Ishikawa (cell line): ENCODE results near the gene MOB3B.

ENCODE experiments used
- CEBPB ChIP-seq: IDR thresholded peaks from 2 replicates; pipeline ENCODE4 v1.6.1; 2012
- CREB1 ChIP-seq: IDR thresholded peaks from 2 replicates; pipeline ENCODE4 v1.6.1; 2012; ENCODE audit warnings: low read depth
- EGR1 ChIP-seq: IDR thresholded peaks from 2 replicates; pipeline ENCODE4 v1.6.1; 2012
- EP300 ChIP-seq: IDR thresholded peaks from 2 replicates; pipeline ENCODE4 v1.6.1; 2012; ENCODE audit warnings: borderline replicate concordance
- FOXM1 ChIP-seq: IDR thresholded peaks from 2 replicates; pipeline ENCODE4 v1.6.1; 2012; ENCODE audit warnings: low read depth, borderline replicate concordance
- NFIC ChIP-seq: IDR thresholded peaks from 2 replicates; pipeline ENCODE4 v1.6.1; 2012
- RAD21 ChIP-seq: IDR thresholded peaks from 2 replicates; pipeline ENCODE4 v1.6.1; 2012; ENCODE audit warnings: low read depth
- REST ChIP-seq: IDR thresholded peaks from 2 replicates; pipeline ENCODE4 v1.6.1; 2012; ENCODE audit warnings: low read depth, mild to moderate bottlenecking
- TAF1 ChIP-seq: IDR thresholded peaks from 2 replicates; pipeline ENCODE4 v1.6.1; 2012; ENCODE audit warnings: low read depth, mild to moderate bottlenecking
- TCF12 ChIP-seq: IDR thresholded peaks from 2 replicates; pipeline ENCODE4 v1.6.1; 2012; ENCODE audit warnings: low read depth
- TEAD4 ChIP-seq: IDR thresholded peaks from 2 replicates; pipeline ENCODE4 v1.6.1; 2012
- YY1 ChIP-seq: IDR thresholded peaks from 2 replicates; pipeline ENCODE4 v1.6.1; 2012; ENCODE audit warnings: low read depth
- ZBTB7A ChIP-seq: IDR thresholded peaks from 2 replicates; pipeline ENCODE4 v1.6.1; 2012; ENCODE audit warnings: low read depth
- TF ChIP-seq, protein P1 (sequence below): IDR thresholded peaks from 2 replicates; pipeline ENCODE4 v1.6.1; 2012
- TF ChIP-seq, protein P2 (sequence below): IDR thresholded peaks from 2 replicates; pipeline ENCODE4 v1.6.1; 2012

MOB3B gene

DNA sequence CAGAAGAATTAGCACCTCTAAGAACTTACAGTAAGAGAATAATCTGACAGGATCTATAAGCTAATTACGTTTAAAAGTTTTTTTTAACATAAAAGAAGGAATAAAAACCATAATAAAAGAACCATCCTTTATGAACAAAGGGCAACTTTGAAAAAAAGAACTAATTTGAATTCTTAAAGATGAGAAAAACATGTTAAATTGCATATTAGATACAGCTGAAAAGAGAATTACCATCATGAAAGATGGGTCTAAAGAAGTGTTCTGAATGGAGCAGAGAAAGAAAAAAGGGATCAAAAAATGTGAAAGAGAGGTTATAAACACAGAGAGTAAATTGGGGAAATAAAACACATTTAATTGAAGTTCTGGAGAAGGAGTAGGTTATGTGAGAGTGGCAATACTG lies 51.3 kb downstream of the MOB3B start:
- TF ChIP-seq EGR1 (no peak), NFIC (no peak)

DNA sequence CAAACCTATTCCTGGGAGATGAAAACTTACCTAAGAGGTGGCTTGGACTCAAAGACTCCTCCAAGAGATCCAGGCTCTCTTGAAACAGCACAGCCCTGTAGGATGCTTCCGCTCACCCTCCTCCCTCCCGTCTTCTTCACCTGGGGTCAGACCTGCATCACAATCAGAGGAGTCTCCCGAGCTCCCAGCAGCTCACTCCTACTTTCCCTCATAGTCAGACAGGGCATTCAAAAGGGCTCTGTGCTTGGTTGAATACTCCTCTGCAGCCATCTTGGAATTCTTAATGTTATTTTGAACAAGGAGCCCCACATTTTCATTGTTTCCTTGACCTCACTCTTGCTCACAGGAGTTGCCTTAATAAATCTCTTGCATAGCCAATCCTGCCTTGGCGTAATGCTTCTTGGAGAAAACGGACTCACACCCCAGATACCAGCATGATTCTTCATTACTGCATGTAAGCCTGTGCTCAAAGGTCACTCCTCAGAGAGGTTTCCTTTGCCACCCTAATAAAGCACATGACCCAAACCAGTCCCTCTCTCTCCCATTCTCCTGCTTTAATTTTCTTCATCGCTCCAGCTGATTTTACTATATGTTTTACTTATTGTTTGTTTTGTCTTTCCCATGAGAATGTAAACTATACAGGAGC lies 52.6 kb downstream of the MOB3B start:
- TF ChIP-seq TEAD4 (no peak), ZBTB7A (no peak), REST (no peak), CREB1 (no peak), YY1 (no peak), EP300 (no peak), TCF12 (no peak), EGR1 (no peak), TAF1 (no peak), FOXM1 (no peak)
- TF ChIP-seq, protein P1, sequence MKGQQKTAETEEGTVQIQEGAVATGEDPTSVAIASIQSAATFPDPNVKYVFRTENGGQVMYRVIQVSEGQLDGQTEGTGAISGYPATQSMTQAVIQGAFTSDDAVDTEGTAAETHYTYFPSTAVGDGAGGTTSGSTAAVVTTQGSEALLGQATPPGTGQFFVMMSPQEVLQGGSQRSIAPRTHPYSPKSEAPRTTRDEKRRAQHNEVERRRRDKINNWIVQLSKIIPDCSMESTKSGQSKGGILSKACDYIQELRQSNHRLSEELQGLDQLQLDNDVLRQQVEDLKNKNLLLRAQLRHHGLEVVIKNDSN = no peak

GRCh38 chr9:27475057-27475595 lies 54.5 kb downstream of the MOB3B start:
- TF ChIP-seq TAF1 (no peak), CREB1 (no peak), TEAD4 (no peak), EP300 (no peak)

- TF ChIP-seq CEBPB = no peak
- TF ChIP-seq EP300 = no peak
- TF ChIP-seq, protein P1 = no peak
- no peak for TF ChIP-seq EGR1
- no peak for TF ChIP-seq TAF1
- no peak for TF ChIP-seq NFIC
- TF ChIP-seq TEAD4 = no peak
These were observed 55.3 kb downstream of the MOB3B start for GRCh38 chr9:27474305-27474704.

- TF ChIP-seq CREB1 = no peak
- TF ChIP-seq NFIC = no peak
- TF ChIP-seq TEAD4 = no peak
- no peak for TF ChIP-seq TAF1
- no peak for TF ChIP-seq EP300
- no peak for TF ChIP-seq REST
- no peak for TF ChIP-seq ZBTB7A
- TF ChIP-seq EGR1 = no peak
- TF ChIP-seq, protein P2, sequence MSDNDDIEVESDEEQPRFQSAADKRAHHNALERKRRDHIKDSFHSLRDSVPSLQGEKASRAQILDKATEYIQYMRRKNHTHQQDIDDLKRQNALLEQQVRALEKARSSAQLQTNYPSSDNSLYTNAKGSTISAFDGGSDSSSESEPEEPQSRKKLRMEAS = no peak
- no peak for TF ChIP-seq YY1
- TF ChIP-seq RAD21 = no peak
- no peak for TF ChIP-seq FOXM1
- TF ChIP-seq CEBPB = no peak
- no peak for TF ChIP-seq TCF12
- TF ChIP-seq, protein P1 = no peak
These were observed 56.5 kb downstream of the MOB3B start for GRCh38 chr9:27473111-27473529.

DNA sequence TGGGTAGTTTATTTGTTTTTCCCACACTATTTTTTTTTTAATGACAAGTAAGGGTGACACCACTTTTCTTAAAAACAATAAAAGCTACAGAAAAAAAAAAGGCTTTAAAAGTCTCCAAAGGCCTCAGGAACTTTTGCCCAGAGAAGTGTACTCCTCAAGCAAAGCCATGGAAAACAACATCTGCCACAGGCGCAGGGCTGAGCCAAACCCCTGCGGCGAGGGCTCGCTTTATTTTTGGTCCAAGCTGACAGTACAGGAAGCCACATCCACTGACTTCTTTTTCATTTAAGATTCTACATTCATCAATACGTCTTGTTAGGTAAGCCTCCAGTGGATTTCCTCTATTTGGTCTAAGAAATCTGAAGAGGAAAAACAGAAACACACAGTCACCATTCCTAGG lies 57.4 kb downstream of the MOB3B start:
- no peak for TF ChIP-seq ZBTB7A
- no peak for TF ChIP-seq NFIC
- TF ChIP-seq, protein P1 = no peak
- no peak for TF ChIP-seq EGR1
- no peak for TF ChIP-seq RAD21
- TF ChIP-seq, protein P2 = no peak
- TF ChIP-seq CREB1 = no peak
- TF ChIP-seq FOXM1 = no peak
- no peak for TF ChIP-seq TEAD4
- no peak for TF ChIP-seq EP300
- TF ChIP-seq TCF12 = no peak
- no peak for TF ChIP-seq CEBPB
- no peak for TF ChIP-seq YY1
- TF ChIP-seq TAF1 = no peak
- TF ChIP-seq REST = no peak
